HG02885 (cell line): Measurements from ENCODE around the gene C1orf21.
"Not testable (repeated sequence)": the region's sequence is repeated elsewhere in the genome, so short reads cannot be mapped to it uniquely, and the experiment has no call there.

Experiments used
- ATAC-seq: cut with Tn5 transposase; IDR thresholded peaks from one replicate; pipeline ENCODE4 v1.9.1; 2021; ENCODE audit warnings: mild to moderate bottlenecking; ENCODE audit not compliant: unreplicated experiment, poor library complexity

Gene C1orf21, protein sequence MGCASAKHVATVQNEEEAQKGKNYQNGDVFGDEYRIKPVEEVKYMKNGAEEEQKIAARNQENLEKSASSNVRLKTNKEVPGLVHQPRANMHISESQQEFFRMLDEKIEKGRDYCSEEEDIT

DNA sequence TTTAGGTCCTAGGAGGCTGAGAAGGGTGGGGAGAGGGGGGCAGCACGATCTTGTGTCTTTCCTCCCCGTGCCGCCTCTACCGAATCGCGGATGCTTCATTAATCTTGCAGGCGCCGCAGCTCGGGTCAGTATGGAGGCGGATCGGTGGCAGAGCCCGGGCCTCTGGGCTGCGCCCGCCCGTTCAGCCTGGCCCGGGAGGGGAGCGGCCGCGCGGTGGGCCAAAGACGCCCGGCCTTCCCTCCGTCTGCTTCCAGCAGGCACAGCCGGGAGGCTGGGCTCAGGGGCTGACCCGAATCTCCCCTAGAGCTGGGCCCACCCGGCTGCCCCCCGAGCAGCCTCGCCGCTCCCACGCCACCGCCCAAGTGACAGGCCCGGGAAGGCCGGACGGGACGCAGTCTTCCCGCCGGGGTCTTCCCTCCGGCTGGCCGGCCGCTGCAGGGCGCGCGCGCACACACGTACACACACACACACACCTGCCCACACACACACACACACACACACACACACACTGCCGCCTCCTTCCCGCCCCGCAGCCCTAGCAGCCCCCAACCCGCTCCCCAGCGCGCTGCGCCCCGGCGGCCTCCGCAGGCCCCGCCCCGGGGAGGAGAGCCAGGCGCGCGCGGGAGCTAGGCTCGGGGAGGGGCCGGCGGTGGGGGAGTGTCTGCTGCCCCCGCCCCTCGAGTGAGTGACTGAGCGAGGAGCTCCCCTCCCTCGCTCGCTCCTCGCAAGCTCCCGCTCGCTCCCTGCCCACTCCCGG lies at the start of gene C1orf21:
TSS of gene C1orf21 (plus strand) at position 718 of the 757 bp plus-strand sequence. CDS start 90,481 bp downstream, outside the sequence.
- peak; percentile 90 for ATAC-seq

DNA sequence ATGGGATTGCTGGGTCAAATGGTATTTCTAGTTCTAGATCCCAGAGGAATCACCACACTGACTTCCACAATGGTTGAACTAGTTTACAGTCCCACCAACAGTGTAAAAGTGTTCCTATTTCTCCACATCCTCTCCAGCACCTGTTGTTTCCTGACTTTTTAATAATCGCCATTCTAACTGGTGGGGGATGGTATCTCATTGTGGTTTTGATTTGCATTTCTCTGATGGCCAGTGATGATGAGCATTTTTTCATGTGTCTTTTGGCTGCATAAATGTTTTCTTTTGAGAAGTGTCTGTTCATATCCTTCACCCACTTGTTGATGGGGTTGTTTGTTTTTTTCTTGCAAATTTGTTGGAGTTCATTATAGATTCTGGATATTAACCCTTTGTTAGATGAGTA lies 49.0 kb upstream of the C1orf21 start:
- not testable (repeated sequence) for ATAC-seq

DNA sequence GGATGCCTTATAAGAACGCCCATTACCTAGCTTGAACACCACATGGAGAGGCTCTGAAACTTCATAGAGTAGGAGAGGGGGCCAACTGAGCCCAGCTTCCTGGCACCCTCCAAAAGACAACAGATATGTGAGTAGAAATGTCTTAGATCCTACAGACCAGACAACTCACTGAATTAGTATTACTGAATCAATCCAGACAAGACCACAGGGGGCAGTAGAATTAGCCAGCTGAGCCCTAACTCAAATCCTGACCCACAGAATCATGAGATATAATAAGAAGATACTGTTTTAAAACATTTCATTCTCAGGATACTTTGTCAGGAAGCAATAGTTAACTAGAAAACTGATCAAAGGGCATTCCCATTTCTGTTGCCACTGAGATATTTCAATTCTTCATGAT lies 45.8 kb upstream of the C1orf21 start:
- ATAC-seq = no peak

DNA sequence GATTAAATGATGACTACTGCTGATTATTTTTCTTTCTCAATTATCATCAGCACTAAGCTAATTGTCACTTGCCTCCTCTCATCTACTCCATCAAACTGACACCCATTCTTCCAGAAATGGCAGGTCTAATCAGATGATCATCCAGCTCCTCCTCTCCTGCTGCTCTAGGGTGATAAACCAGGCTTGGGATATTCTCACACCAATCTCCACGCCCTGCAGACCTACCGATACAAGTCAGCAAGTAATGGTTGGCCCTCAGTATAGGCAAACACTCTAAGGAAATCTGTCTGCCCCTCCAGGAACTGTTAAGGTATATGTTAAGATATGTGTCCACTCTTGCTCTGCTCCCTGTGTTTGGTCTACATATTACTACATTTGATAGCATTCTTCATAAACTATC lies 36.3 kb upstream of the C1orf21 start:
- ATAC-seq = no peak

DNA sequence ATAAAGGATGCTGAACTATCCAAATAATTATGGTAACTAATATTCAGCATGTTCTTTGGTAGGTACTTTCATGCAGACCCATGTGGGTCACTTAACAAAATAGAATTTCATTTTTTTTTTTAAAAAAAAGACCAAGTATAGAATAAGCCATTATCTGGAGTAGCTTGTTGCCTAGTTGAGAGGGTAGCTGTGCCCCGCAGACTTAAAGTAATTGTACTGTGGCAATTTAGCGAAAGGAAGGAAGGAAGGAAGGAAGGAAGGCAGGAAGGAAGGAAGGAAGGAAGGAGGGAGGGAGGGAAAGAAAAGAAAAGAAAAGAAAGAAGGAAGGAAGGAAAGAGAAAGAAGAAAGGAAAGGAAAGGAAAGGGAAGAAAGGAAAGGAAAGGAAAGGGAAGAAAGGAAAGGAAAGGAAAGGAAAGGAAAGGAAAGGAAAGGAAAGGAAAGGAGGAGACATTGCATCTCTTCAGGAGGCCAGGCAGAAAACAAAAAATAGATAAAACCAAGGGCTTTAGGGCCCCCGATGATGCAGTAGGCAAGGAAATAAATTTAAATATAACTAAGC lies 35.3 kb upstream of the C1orf21 start:
- no peak for ATAC-seq

DNA sequence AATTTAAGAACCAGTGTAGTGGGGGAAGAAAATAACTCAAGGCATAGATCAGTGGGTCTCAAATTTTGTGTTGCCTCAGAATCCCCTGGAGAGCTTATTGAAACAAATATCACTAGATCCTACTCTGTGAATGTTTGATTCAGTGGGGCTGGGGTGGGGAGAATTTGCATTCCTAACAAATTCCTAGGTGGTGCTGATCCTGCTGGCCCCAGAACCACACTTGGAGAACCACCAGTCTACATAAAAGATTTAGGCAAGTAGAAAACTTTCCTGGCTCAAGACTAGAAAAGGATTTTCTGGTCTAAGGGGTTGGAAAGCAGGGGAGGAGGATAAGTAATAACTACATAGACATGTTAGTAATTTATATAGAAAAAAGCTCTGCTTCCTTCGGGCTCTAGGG lies 34.1 kb upstream of the C1orf21 start:
- no peak for ATAC-seq

DNA sequence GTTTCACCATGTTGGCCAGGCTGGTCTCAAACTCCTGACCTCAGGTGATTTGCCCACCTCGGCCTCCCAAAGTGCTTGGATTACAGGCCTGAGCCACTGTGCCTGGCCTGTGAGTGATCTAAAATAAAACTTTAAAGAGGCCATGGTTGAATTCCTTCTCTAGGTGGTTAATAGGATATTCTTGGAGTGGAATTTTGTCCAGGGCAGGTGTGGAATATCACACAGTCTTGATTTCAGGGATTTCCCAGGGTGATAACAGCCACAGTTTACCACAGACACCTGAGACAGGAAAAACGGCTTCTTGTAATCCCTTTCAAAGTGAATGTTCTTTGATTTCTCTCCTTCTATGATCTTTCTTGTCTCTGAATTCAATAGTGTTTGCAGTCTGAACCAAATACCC lies 32.1 kb upstream of the C1orf21 start:
- no peak for ATAC-seq

DNA sequence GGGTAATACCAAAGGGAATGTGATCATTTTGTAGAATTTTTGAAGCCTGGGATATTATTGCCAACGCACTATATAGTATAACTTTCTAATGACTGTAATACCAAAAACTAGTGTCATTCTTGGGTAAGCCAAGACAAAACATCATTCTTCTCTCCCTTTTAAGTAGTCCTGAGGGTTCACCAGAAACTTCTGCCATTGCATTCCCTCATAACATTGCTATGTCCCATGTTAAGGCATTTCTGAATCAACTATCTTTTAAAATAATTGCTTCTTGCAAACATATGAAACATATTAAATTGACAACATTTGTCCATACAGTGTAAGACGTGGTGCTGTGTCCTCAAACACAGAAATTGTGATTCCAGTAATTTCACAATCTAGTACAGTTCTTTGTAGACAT lies 29.9 kb upstream of the C1orf21 start:
- no peak for ATAC-seq

DNA sequence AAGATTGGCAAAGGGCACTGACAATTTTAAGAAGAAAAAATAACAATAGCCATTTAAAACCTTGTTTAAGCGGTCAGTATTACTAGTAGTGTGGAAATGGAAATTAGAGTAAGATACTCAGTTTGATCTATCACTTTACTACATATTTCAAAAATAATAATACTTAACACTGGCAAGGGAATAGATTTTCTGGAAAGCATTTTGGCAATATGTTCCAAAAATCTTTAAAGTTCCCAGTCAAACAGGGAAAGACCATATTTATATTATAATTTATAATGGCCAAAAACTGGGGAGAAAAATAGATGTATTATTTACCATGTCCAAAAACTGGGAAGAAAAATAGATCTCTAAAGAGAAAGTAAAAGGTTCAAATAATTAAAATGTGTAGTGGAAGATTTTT lies 28.6 kb upstream of the C1orf21 start:
- ATAC-seq = no peak

DNA sequence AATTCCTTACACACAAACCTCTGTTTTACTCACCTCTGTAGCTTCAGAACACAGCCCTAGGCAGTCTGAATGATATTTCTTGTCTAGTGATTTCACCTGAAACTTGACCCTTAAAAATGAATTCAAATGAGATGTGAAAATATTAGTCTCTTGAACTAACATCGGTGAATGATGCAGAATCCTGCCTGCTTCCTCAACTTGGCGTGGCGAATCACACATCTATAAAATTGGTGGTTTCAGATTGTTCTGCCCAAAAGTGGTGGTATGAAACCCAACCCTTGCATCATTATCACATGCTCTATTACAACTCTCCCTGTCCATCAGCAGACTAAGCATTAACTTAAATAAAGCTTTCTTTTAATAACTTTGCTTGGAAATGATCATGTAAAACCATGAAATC lies 26.9 kb upstream of the C1orf21 start:
- peak; percentile 55 for ATAC-seq

DNA sequence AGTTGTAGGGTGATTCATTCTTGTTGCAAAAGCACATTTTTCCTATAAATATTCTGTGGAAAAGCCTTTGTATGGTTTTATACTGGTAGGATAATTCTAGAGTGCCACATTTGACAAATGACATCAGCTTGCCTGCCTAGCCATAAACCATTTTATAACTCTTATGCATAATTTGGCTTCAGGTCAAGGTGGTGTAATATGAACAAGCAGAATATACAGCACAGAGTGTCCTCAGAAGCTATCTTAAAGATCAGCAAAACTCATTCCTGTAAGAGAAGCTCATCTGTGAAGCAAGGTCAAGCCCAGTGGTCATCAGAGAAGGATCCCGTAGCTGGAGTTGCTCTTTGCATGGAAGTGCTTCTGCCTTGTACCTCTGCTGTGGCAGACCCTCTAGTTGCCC lies 24.0 kb upstream of the C1orf21 start:
- no peak for ATAC-seq

DNA sequence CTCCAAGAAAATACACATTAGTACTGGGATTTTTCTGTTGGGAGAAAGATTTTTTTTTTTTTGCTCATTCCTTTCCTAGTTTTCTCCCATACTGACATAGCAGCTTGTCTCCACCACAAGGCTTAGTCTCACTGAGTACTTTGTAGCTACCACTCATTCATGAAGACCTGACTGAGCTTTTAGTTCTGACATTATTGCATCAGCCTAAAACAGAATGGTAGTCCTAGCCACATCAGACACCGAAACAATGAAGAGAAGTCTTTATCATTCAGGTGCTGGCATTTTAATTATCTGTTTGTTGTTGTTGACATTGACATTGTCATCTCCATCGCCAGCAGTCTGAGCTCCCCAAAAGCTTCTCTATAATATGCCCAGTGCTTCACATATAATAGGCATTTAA lies 21.1 kb upstream of the C1orf21 start:
- no peak for ATAC-seq

DNA sequence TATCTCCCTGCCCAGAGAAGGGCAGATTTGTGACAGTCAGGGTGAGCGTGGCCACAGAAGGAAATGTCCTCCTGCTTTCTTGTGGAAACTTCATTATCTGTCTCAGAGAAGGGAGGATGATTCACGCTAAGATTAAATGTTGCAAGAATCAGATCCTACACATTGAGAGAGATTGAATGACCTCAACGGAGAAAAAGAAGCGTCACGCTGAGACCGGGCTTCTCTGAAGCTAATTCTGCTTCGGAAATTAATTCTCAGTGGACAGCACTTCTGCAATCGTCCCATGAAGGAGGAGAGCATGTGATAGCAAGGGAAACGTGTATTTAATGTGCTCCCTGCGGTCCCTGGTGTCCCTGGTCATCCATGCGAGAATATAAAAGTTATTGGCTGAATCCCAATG lies 19.8 kb upstream of the C1orf21 start:
- ATAC-seq = no peak

DNA sequence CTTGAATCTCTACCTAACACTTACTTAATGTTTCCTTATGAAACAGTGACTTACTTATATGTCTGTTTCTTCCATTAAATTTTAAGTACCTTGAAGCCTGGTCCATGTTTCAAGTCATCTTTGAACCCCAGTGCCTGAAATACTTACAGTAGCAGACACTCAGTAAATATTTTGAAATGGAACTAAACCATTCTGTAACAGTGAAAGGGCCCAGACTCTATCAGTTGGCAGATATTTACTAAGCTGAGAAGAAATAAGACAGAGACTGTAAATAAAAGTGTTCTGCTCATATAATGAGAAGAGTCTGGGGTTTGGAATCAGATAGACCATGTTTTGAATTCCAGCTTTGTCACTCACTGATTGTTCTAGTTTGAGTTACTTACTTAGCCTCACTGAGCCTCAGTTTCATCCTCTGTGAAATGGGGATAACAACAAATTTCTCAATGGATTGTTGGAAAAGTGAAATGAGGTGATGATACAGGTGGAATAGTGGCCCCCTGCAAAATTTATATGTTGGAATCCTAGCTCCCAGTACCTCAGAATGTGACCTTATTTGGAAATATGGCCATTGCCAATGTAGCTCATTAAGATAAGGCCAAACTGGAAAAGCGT lies 19.3 kb upstream of the C1orf21 start:
- no peak for ATAC-seq

DNA sequence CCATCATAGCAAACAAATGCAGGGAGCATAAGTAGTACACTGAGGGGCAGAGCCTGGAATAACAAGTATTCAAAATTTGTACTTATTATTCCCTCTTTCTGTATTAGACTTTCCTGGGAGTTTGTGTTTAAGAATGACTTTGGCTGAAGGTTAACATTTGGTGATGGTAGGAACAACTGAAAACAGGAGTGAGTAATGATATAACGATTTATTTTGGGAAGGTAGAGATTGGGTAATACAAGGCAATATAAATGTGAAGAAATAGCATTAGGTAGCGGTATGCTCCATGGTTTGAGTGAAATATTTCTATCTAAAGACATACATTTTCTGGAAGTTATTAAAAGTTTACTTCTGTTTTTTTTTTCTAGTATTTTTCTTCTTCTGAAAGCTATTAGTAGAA lies 18.5 kb upstream of the C1orf21 start:
- ATAC-seq = no peak

DNA sequence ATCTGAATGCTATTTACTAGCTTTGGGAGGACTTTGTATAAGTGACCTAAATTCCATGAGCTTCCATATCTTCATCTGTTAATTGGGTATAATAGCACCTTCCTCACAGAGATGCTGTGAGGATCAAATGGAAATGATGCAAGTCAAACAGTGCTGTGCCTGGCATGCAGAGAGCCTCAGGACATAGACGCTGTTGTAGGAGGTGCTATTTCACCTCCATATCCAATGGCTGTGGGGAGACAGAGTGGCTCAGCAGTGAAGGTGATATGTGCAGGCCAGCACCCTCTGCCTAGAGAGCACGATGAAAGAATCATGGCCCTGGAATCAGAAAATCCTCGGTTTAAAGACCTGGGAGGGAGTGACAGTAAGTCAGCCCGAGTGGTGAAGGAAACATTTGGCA lies 16.0 kb upstream of the C1orf21 start:
- ATAC-seq = no peak

DNA sequence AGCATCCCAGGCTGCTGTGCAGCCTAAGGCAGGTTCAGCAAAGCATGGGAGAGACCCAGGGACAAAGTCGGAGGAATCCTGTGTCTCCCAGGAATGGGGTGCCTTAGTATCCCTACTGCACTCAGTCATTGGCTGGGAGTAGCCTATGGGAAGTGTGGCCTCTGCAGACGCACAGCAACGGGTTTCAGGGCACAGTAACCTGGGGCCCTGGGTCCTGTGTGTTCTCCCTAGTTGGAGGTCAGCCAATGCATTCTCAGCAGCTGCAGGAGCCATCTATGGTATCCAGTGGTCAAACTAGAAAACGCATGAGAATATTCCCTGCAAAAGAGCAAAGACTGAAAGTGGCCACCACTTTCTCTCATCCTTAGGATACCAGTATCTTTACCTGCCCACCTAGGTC lies 13.7 kb upstream of the C1orf21 start:
- ATAC-seq = no peak

DNA sequence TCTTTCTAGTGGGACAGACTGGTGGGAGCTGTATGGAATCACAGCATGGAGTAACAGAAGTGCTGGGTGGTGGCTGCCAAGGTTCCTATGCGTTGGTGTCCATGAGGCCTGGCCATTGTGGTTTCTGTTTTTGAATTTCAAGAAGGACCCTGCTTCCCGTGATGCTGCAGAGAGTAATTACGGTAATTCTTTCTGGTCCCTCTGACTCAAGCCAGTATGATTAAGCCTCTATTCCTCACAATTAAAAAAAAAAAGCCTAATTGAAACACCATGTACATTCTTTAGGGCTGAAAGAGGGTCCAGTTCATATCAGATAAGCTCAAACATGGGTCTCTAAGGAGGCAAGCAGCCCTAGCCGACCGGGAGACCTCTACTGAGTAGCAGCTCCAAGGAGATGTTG lies 10.5 kb upstream of the C1orf21 start:
- no peak for ATAC-seq

DNA sequence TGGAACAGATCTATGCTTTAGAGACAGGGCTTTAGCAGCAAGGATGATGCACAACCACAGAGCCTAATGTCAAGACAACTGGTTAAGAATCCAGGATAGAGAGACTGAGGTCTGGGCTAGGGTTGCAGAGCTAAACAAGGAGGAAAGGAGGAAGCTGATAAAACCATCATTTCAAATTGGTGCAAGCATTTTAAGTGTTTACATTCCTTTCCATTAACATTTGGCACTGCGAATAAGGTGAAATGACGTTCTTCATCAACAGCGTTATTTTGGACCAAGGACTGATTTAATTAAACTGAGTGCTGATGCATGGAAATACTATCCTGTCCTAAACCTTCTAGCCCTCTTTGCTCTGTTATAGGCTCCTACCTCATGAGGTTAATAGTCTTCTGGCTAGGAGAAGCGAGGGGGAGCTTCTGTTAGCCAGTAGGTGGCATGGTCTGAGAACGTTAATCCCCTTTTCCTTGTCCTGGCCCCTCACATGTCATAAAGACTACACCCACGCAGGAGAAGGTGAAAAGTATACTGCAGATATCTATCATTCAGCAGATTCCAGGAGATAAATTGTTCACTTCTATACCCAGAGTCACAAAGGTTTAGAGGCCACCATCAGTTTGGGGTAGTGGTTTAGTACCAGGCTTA lies 7.6 kb upstream of the C1orf21 start:
- ATAC-seq = no peak

DNA sequence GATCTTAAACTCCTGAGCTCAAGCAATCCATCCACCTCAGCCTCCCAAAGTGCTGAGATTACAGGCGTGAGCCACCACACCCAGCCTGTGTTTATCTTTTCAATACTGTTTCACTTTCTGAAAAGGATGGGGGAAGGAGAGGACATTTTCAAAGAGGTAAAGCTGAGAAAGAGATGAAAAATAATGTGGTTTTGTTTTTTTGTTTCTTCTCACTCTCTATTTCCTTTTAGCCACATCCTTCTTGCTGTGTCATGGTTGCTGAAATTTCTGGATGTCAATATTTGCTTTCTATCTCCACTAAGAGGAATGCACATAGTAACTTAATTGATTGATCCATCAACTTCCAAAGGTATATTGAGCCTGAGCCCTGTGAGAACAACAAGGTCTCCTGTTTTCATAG lies 6.4 kb upstream of the C1orf21 start:
- ATAC-seq = no peak

DNA sequence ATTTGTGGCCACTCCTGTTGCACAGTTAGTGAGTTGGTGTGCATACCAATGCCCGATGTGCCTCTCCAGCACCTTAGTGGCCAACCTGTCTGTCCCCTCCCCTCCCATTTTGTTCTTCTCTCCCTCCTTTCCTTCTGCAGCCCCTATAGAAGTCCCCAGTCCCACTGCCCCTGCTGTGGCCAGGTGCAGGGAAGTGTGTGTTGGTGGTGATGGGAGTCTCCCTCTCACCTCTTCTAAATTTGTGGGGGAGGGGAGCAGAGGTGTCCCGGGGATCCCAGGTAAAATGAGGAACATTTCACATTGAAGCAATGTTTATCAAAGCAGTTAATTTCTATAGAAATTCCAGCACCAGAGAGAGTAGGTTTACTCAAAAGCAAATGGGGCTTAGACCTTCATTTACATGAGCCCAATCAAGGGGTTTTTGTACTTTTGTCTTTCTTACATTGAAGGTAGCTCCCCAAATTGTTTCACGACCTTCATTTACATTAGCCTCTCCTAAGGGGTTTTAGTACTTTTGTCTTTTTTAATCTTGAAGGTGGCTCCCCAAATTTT lies 3.0 kb upstream of the C1orf21 start:
- no peak for ATAC-seq
